ENCODE results near the gene TSLP. TPM values are rescaled to one million over a fixed set of nuclear protein-coding genes. Genes with fewer than 3 reads are reported as not detected.

Gene TSLP
- polyA plus RNA-seq, 2 donors, result 3.0 to 5.2 TPM

GRCh38 chr5:111068213-111068612 lies 3.3 kb upstream of the TSLP start:
- Histone ChIP-seq H3K27me3 (ENCODE audit: control insufficient read depth in 1 of 2, insufficient read depth in 2 of 2, low read length in 2 of 2) (no peaks in the 10 kb centered on the region), H3K27ac (ENCODE audit: low read depth in 2 of 2, low read length in 1 of 2) (no peak overlapping the region), H3K4me1 (ENCODE audit: control insufficient read depth in 2 of 2, insufficient read depth in 2 of 2, low read length in 1 of 2) (peaks cover 0 to 2% of the 10 kb centered on the region in 2 donors), H3K9me3 (ENCODE audit: control insufficient read depth in 2 of 2, insufficient read depth in 1 of 2, low read depth in 1 of 2, low read length in 1 of 2) (no peaks in the 10 kb centered on the region), H3K4me3 (ENCODE audit: low read depth in 1 of 2, low read length in 2 of 2) (no peak overlapping the region), H3K36me3 (ENCODE audit: control insufficient read depth in 2 of 2, insufficient read depth in 2 of 2, low read length in 1 of 2) (no peaks in the 10 kb centered on the region)
- WGBS, 2 donors, result 74 to 83% methylated on average over 2 of the region's 2 CpGs

DNA sequence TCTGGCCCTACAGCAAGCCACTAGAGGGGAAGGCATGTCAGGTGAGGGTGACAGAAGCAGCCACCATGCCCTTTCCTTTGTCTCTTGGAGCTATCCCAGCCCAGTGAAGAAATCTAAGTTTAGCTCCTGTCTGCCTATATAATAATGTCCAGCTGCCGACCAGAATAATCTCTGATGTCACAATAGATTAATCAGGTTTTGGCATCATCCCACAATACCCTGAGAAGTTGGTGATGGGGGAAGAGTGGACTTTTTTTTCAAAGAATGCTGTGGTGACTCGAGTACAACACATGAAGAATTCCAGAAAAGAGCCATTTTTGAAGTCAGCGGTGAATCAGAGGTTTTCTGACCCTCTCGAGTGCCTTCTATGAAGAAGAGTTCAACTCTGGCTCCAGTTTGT lies 1.7 kb upstream of the TSLP start:
- Histone ChIP-seq H3K4me1 (ENCODE audit: control insufficient read depth in 2 of 2, insufficient read depth in 2 of 2, low read length in 1 of 2) (peaks cover 0 to 2% of the 10 kb centered on the region in 2 donors), H3K36me3 (ENCODE audit: control insufficient read depth in 2 of 2, insufficient read depth in 2 of 2, low read length in 1 of 2) (no peaks in the 10 kb centered on the region), H3K27ac (ENCODE audit: low read depth in 2 of 2, low read length in 1 of 2) (no peak overlapping the region), H3K27me3 (ENCODE audit: control insufficient read depth in 1 of 2, insufficient read depth in 2 of 2, low read length in 2 of 2) (no peaks in the 10 kb centered on the region), H3K4me3 (ENCODE audit: low read depth in 1 of 2, low read length in 2 of 2) (no peak overlapping the region), H3K9me3 (ENCODE audit: control insufficient read depth in 2 of 2, insufficient read depth in 1 of 2, low read depth in 1 of 2, low read length in 1 of 2) (no peaks in the 10 kb centered on the region)
- WGBS, 2 donors, result 57 to 62% methylated on average over 4 of the region's 4 CpGs

GRCh38 chr5:111070272-111071134 lies 1.0 kb upstream of the TSLP start:
- Histone ChIP-seq H3K4me3 (ENCODE audit: low read depth in 1 of 2, low read length in 2 of 2) (no peak overlapping the region), H3K9me3 (ENCODE audit: control insufficient read depth in 2 of 2, insufficient read depth in 1 of 2, low read depth in 1 of 2, low read length in 1 of 2) (no peaks in the 10 kb centered on the region), H3K27me3 (ENCODE audit: control insufficient read depth in 1 of 2, insufficient read depth in 2 of 2, low read length in 2 of 2) (no peaks in the 10 kb centered on the region), H3K36me3 (ENCODE audit: control insufficient read depth in 2 of 2, insufficient read depth in 2 of 2, low read length in 1 of 2) (no peaks in the 10 kb centered on the region), H3K4me1 (ENCODE audit: control insufficient read depth in 2 of 2, insufficient read depth in 2 of 2, low read length in 1 of 2) (peaks cover 0 to 2% of the 10 kb centered on the region in 2 donors), H3K27ac (ENCODE audit: low read depth in 2 of 2, low read length in 1 of 2) (no peak overlapping the region)
- WGBS, 2 donors, result 39 to 66% methylated on average over 42 of the region's 42 CpGs

GRCh38 chr5:111072949-111073682 lies 1.6 kb downstream of the TSLP start:
- Histone ChIP-seq H3K4me1 (ENCODE audit: control insufficient read depth in 2 of 2, insufficient read depth in 2 of 2, low read length in 1 of 2) (peaks cover 0 to 2% of the 10 kb centered on the region in 2 donors), H3K27me3 (ENCODE audit: control insufficient read depth in 1 of 2, insufficient read depth in 2 of 2, low read length in 2 of 2) (no peaks in the 10 kb centered on the region), H3K4me3 (ENCODE audit: low read depth in 1 of 2, low read length in 2 of 2) (peak overlapping the region; percentile 56 to 94), H3K27ac (ENCODE audit: low read depth in 2 of 2, low read length in 1 of 2) (peak overlapping the region; percentile 33 to 61), H3K36me3 (ENCODE audit: control insufficient read depth in 2 of 2, insufficient read depth in 2 of 2, low read length in 1 of 2) (no peaks in the 10 kb centered on the region), H3K9me3 (ENCODE audit: control insufficient read depth in 2 of 2, insufficient read depth in 1 of 2, low read depth in 1 of 2, low read length in 1 of 2) (no peaks in the 10 kb centered on the region)
- 1% methylated on average over 43 to 44 of the region's 44 CpGs for WGBS, 2 donors

DNA sequence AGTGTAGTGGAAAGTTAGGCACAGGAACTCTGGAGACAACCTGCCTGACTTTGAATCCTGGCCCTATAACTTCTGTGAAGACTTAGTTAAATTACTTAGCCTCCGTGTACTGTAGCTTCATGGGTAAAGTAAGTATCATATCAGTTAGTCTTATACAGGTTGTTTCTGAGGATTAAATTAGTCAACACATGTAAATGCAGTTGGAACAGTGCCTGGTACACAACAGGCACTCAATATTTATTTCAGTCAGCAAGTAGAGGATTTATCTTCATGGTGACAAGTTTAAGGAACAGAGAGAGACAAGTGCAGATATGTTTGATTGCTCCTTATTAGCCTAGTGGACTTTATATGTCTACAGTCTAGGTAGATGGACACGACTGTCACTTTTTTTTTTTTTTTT lies 2.7 kb downstream of the TSLP start:
- Histone ChIP-seq H3K27ac (ENCODE audit: low read depth in 2 of 2, low read length in 1 of 2) (no peak overlapping the region), H3K9me3 (ENCODE audit: control insufficient read depth in 2 of 2, insufficient read depth in 1 of 2, low read depth in 1 of 2, low read length in 1 of 2) (no peaks in the 10 kb centered on the region), H3K27me3 (ENCODE audit: control insufficient read depth in 1 of 2, insufficient read depth in 2 of 2, low read length in 2 of 2) (no peaks in the 10 kb centered on the region), H3K36me3 (ENCODE audit: control insufficient read depth in 2 of 2, insufficient read depth in 2 of 2, low read length in 1 of 2) (no peaks in the 10 kb centered on the region), H3K4me3 (ENCODE audit: low read depth in 1 of 2, low read length in 2 of 2) (peak overlapping the region in 1 of 2 donors; percentile 94), H3K4me1 (ENCODE audit: control insufficient read depth in 2 of 2, insufficient read depth in 2 of 2, low read length in 1 of 2) (peaks cover 0 to 2% of the 10 kb centered on the region in 2 donors)
- WGBS, 2 donors, result 50 to 57% methylated on average over 2 of the region's 2 CpGs

DNA sequence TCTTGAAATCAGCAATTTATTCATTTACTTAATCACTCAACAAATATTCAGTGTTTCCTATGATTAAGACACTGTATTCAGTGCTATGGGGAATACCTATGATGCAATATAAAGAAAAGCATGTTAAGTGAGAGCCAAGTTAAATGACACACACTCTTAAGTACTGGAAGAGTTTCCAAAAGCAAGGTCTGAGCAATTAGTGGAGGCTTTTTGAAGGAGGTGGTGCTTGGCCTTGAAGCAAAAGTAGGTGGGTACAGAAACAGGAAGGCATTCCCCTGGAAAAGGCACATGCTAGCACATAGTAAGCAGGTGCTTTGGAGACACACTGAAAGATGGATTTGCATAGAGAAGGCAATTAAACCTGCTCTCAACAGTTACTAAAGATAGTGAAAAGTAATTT lies 4.0 kb downstream of the TSLP start:
- Histone ChIP-seq H3K9me3 (ENCODE audit: control insufficient read depth in 2 of 2, insufficient read depth in 1 of 2, low read depth in 1 of 2, low read length in 1 of 2) (no peaks in the 10 kb centered on the region), H3K27ac (ENCODE audit: low read depth in 2 of 2, low read length in 1 of 2) (no peak overlapping the region), H3K27me3 (ENCODE audit: control insufficient read depth in 1 of 2, insufficient read depth in 2 of 2, low read length in 2 of 2) (no peaks in the 10 kb centered on the region), H3K4me1 (ENCODE audit: control insufficient read depth in 2 of 2, insufficient read depth in 2 of 2, low read length in 1 of 2) (peaks cover 0 to 2% of the 10 kb centered on the region in 2 donors), H3K4me3 (ENCODE audit: low read depth in 1 of 2, low read length in 2 of 2) (no peak overlapping the region), H3K36me3 (ENCODE audit: control insufficient read depth in 2 of 2, insufficient read depth in 2 of 2, low read length in 1 of 2) (no peaks in the 10 kb centered on the region)

GRCh38 chr5:111076091-111076490 lies 4.6 kb downstream of the TSLP start:
- no peak overlapping the region for H3K27ac ChIP-seq (ENCODE audit: low read depth in 2 of 2, low read length in 1 of 2)
- 61 to 81% methylated on average over 1 of the region's 1 CpG for WGBS, 2 donors
- no peaks in the 10 kb centered on the region for H3K9me3 ChIP-seq (ENCODE audit: control insufficient read depth in 2 of 2, insufficient read depth in 1 of 2, low read depth in 1 of 2, low read length in 1 of 2)
- peaks cover 0 to 2% of the 10 kb centered on the region in 2 donors for H3K4me1 ChIP-seq (ENCODE audit: control insufficient read depth in 2 of 2, insufficient read depth in 2 of 2, low read length in 1 of 2)
- H3K27me3 ChIP-seq (ENCODE audit: control insufficient read depth in 1 of 2, insufficient read depth in 2 of 2, low read length in 2 of 2), result no peaks in the 10 kb centered on the region
- no peak overlapping the region for H3K4me3 ChIP-seq (ENCODE audit: low read depth in 1 of 2, low read length in 2 of 2)
- no peaks in the 10 kb centered on the region for H3K36me3 ChIP-seq (ENCODE audit: control insufficient read depth in 2 of 2, insufficient read depth in 2 of 2, low read length in 1 of 2)

- Histone ChIP-seq H3K36me3 (ENCODE audit: control insufficient read depth in 2 of 2, insufficient read depth in 2 of 2, low read length in 1 of 2) (no peaks in the 10 kb centered on the region), H3K9me3 (ENCODE audit: control insufficient read depth in 2 of 2, insufficient read depth in 1 of 2, low read depth in 1 of 2, low read length in 1 of 2) (no peaks in the 10 kb centered on the region), H3K27me3 (ENCODE audit: control insufficient read depth in 1 of 2, insufficient read depth in 2 of 2, low read length in 2 of 2) (no peaks in the 10 kb centered on the region), H3K4me3 (ENCODE audit: low read depth in 1 of 2, low read length in 2 of 2) (no peak overlapping the region), H3K4me1 (ENCODE audit: control insufficient read depth in 2 of 2, insufficient read depth in 2 of 2, low read length in 1 of 2) (no peaks in the 10 kb centered on the region), H3K27ac (ENCODE audit: low read depth in 2 of 2, low read length in 1 of 2) (no peak overlapping the region)
- WGBS, 2 donors, result 78 to 80% methylated on average over 2 of the region's 2 CpGs
Measured at GRCh38 chr5:111077678-111078077, 6.2 kb downstream of the TSLP start.

GRCh38 chr5:111079846-111080245 lies 8.3 kb downstream of the TSLP start:
- no peaks in the 10 kb centered on the region for H3K36me3 ChIP-seq (ENCODE audit: control insufficient read depth in 2 of 2, insufficient read depth in 2 of 2, low read length in 1 of 2)
- no peaks in the 10 kb centered on the region for H3K4me1 ChIP-seq (ENCODE audit: control insufficient read depth in 2 of 2, insufficient read depth in 2 of 2, low read length in 1 of 2)
- H3K4me3 ChIP-seq (ENCODE audit: low read depth in 1 of 2, low read length in 2 of 2), result no peak overlapping the region
- H3K27ac ChIP-seq (ENCODE audit: low read depth in 2 of 2, low read length in 1 of 2), result no peak overlapping the region
- WGBS, 2 donors, result 66 to 67% methylated on average over 1 of the region's 1 CpG
- no peaks in the 10 kb centered on the region for H3K27me3 ChIP-seq (ENCODE audit: control insufficient read depth in 1 of 2, insufficient read depth in 2 of 2, low read length in 2 of 2)
- no peaks in the 10 kb centered on the region for H3K9me3 ChIP-seq (ENCODE audit: control insufficient read depth in 2 of 2, insufficient read depth in 1 of 2, low read depth in 1 of 2, low read length in 1 of 2)
